Brain microvascular endothelial cell (primary cell): ENCODE results near the gene EPN2.
A peak's percentile ranks its signal among the peaks of the same experiment; 100 is the strongest.

Source experiments
- DNase-seq: peaks from one replicate; pipeline ENCODE4 v3.0.0-alpha.2; 2020
- H3K27ac ChIP-seq: fragments of 250-450 bp; sonication (Bioruptor Pico); 2 replicates; pipeline ENCODE4 v1.5.1; 2020; ENCODE audit warnings: mild to moderate bottlenecking, moderate library complexity
- H3K27me3 ChIP-seq: fragments of 250-450 bp; sonication (Bioruptor Pico); replicated peaks from 2 replicates; pipeline ENCODE4 v1.5.1; 2020; ENCODE audit warnings: mild to moderate bottlenecking
- H3K36me3 ChIP-seq: fragments of 250-450 bp; sonication (Bioruptor Pico); replicated peaks from 2 replicates; pipeline ENCODE4 v1.5.1; 2020; ENCODE audit warnings: mild to moderate bottlenecking
- H3K4me3 ChIP-seq: 2 replicates; pipeline ENCODE4 v1.5.1; 2011; ENCODE audit warnings: low read depth, mild to moderate bottlenecking, control low read depth, low read length, moderate library complexity
- CTCF ChIP-seq: IDR thresholded peaks from 2 replicates; pipeline ENCODE4 v1.5.1; 2011; ENCODE audit warnings: low read depth, mild to moderate bottlenecking, moderate library complexity, low read length, control low read depth, inconsistent platforms; ENCODE audit errors: missing control alignments
- in situ Hi-C: cut with HindIII; loops from 2 replicates; pipeline ENCODE4 v1.10.0; 2017; ENCODE audit warnings: low sequenced_read_pairs, low pct_ligation_motif_present

EPN2 gene

GRCh38 chr17:19374136-19374535, 137.0 kb downstream of the EPN2 start:
- no peak for DNase-seq
- no peak for TF ChIP-seq CTCF
- no peak overlapping the region for H3K4me3 ChIP-seq
- in situ Hi-C loops, result no loop called here
- no peaks in the 10 kb centered on the region for H3K27me3 ChIP-seq
- no peak overlapping the region for H3K27ac ChIP-seq
- H3K36me3 ChIP-seq, result no peaks in the 10 kb centered on the region

- DNase-seq, result no peak
- in situ Hi-C loops, result no loop called here
- Histone ChIP-seq H3K36me3 (peaks cover 14% of the 10 kb centered on the region), H3K27me3 (no peaks in the 10 kb centered on the region), H3K27ac (no peak overlapping the region), H3K4me3 (no peak overlapping the region)
- no peak for TF ChIP-seq CTCF
Observed at GRCh38 chr17:19375732-19376131, 138.6 kb downstream of the EPN2 start.

- TF ChIP-seq CTCF, result no peak
- in situ Hi-C loops, result no loop called here
- H3K27ac ChIP-seq, result peak overlapping the region; percentile 87
- H3K4me3 ChIP-seq, result peak overlapping the region; percentile 67
- no peak for DNase-seq
- H3K27me3 ChIP-seq, result no peaks in the 10 kb centered on the region
- H3K36me3 ChIP-seq, result peaks cover 24% of the 10 kb centered on the region
Observed at GRCh38 chr17:19376811-19377210, 139.6 kb downstream of the EPN2 start.

GRCh38 chr17:19377602-19378415, 140.6 kb downstream of the EPN2 start:
- H3K36me3 ChIP-seq, result peaks cover 32% of the 10 kb centered on the region
- peak; percentile 97 for DNase-seq
- H3K27me3 ChIP-seq, result no peaks in the 10 kb centered on the region
- H3K27ac ChIP-seq, result peak overlapping the region; percentile 87
- in situ Hi-C loops, result no loop called here
- peak overlapping the region; percentile 82 for H3K4me3 ChIP-seq
- TF ChIP-seq CTCF, result no peak

- Histone ChIP-seq H3K27me3 (no peaks in the 10 kb centered on the region), H3K27ac (peak within 1 kb of the TSS; percentile 87), H3K36me3 (peaks cover 38% of the 10 kb centered on the region), H3K4me3 (peak within 1 kb of the TSS; percentile 82)
- no peak for DNase-seq
- no peak for TF ChIP-seq CTCF
- in situ Hi-C loops, result no loop called here
Observed at GRCh38 chr17:19378416-19379360, 141.5 kb downstream of the EPN2 start, which contains the start of gene MAPK7. TSS of gene MAPK7 (plus strand) at chr17:19378498. CDS start at chr17:19378901, 403 bp downstream.
